Activated T-cell treated with anti-CD3 and anti-CD28 coated beads for 48 hours (primary cell): ENCODE data around the gene CDC42BPA.
"Not testable (repeated sequence)": the region's sequence is repeated elsewhere in the genome, so short reads cannot be mapped to it uniquely, and the experiment has no call there.

Source experiments
- DNase-seq: peaks from one replicate; pipeline ENCODE4 v3.0.0-alpha.2; 2020; ENCODE audit warnings: low read depth

Gene CDC42BPA

GRCh38 chr1:227318016-227318852, at the start of gene CDC42BPA:
Gene CDC42BPA (minus strand): TSS chr1:227318492. CDS start chr1:227317182, 1,310 bp downstream.
- DNase-seq: peak; percentile 27

GRCh38 chr1:227368009-227368408, 49.7 kb upstream of the CDC42BPA start:
- no peak for DNase-seq

- DNase-seq: no peak
Observed at GRCh38 chr1:227365473-227366431, 47.5 kb upstream of the CDC42BPA start.

GRCh38 chr1:227364657-227365056, 46.4 kb upstream of the CDC42BPA start:
- no peak for DNase-seq

GRCh38 chr1:227363825-227364224, 45.5 kb upstream of the CDC42BPA start:
- DNase-seq: no peak

- no peak for DNase-seq
Observed at GRCh38 chr1:227362039-227362438, 43.7 kb upstream of the CDC42BPA start.

- DNase-seq: no peak
Observed at GRCh38 chr1:227357927-227358302, 39.6 kb upstream of the CDC42BPA start.

- no peak for DNase-seq
Observed at GRCh38 chr1:227357171-227357926, 39.1 kb upstream of the CDC42BPA start.

GRCh38 chr1:227356620-227357146, 38.4 kb upstream of the CDC42BPA start:
- no peak for DNase-seq

- no peak for DNase-seq
Observed at GRCh38 chr1:227355542-227356245, 37.4 kb upstream of the CDC42BPA start.

- no peak for DNase-seq
Observed at GRCh38 chr1:227353186-227353585, 34.9 kb upstream of the CDC42BPA start.

- DNase-seq: not testable (repeated sequence)
Observed at GRCh38 chr1:227352164-227352563, 33.9 kb upstream of the CDC42BPA start.

- DNase-seq: no peak
Observed at GRCh38 chr1:227351443-227351842, 33.2 kb upstream of the CDC42BPA start.

- no peak for DNase-seq
Observed at GRCh38 chr1:227349967-227350366, 31.7 kb upstream of the CDC42BPA start.

GRCh38 chr1:227343727-227344551, 25.6 kb upstream of the CDC42BPA start:
- no peak for DNase-seq

GRCh38 chr1:227343206-227343605, 24.9 kb upstream of the CDC42BPA start:
- DNase-seq: no peak

GRCh38 chr1:227342075-227342829, 24.0 kb upstream of the CDC42BPA start:
- DNase-seq: no peak

GRCh38 chr1:227336136-227336535, 17.8 kb upstream of the CDC42BPA start:
- DNase-seq: not testable (repeated sequence)

- no peak for DNase-seq
Observed at GRCh38 chr1:227335242-227336020, 17.1 kb upstream of the CDC42BPA start.
